DND-41 (cell line): ENCODE data around the gene HOXA13.

Experiments
- ATAC-seq: fragments of 200-7000 bp; cut with Tn5 transposase; 3 replicates; pipeline ENCODE4 v1.9.1; 2021; ENCODE audit warnings: low read depth; ENCODE audit not compliant: insufficient read depth
- DNase-seq: peaks from one replicate; pipeline ENCODE4 v3.0.0-alpha.2; 2020
- H2AFZ ChIP-seq: 2 replicates; pipeline ENCODE4 v1.6.0; 2012; ENCODE audit warnings: low read depth, low read length
- H3K27ac ChIP-seq: 2 replicates; pipeline ENCODE4 v1.5.1; 2012; ENCODE audit warnings: low read length, inconsistent platforms
- H3K27me3 ChIP-seq: fragments of 200-600 bp; sonication (generic); 2 replicates; pipeline ENCODE4 v1.6.0; 2012; ENCODE audit warnings: low read length, mild to moderate bottlenecking, inconsistent platforms; ENCODE audit not compliant: insufficient read depth, poor library complexity
- H3K36me3 ChIP-seq: 2 replicates; pipeline ENCODE4 v1.5.1; 2012; ENCODE audit warnings: low read length, inconsistent platforms; ENCODE audit not compliant: insufficient read depth
- H3K4me1 ChIP-seq: 2 replicates; pipeline ENCODE4 v1.5.1; 2012; ENCODE audit warnings: mild to moderate bottlenecking, low read length; ENCODE audit not compliant: insufficient read depth
- H3K4me2 ChIP-seq: 2 replicates; pipeline ENCODE4 v1.6.0; 2012; ENCODE audit warnings: mild to moderate bottlenecking, moderate library complexity, low read length, inconsistent platforms; ENCODE audit not compliant: insufficient read depth
- H3K4me3 ChIP-seq, 2 experiments: fragments of 200-600 bp in 1 of 2; shearing (Covaris generic) in 1 of 2; 2 replicates each; pipeline ENCODE4 v1.5.1; 2012 to 2016; ENCODE audit warnings: inconsistent platforms in 2 of 2, low read length in 2 of 2, mild to moderate bottlenecking in 2 of 2, low read depth in 1 of 2, moderate library complexity in 1 of 2
- H3K79me2 ChIP-seq: 2 replicates; pipeline ENCODE4 v1.6.0; 2012; ENCODE audit warnings: low read length, inconsistent platforms; ENCODE audit not compliant: insufficient read depth
- H3K9ac ChIP-seq: 2 replicates; pipeline ENCODE4 v1.6.0; 2012; ENCODE audit warnings: low read depth, mild to moderate bottlenecking, inconsistent platforms, low read length, moderate library complexity
- H3K9me3 ChIP-seq: 2 replicates; pipeline ENCODE4 v1.5.1; 2012; ENCODE audit warnings: low read length, moderate library complexity, mild to moderate bottlenecking, inconsistent platforms; ENCODE audit not compliant: insufficient read depth, severe bottlenecking
- H4K20me1 ChIP-seq: 2 replicates; pipeline ENCODE4 v1.6.0; 2012; ENCODE audit warnings: low read length; ENCODE audit not compliant: insufficient read depth
- EZH2 ChIP-seq: IDR thresholded peaks from 3 replicates; pipeline ENCODE4 v1.6.1; 2012; ENCODE audit warnings: borderline replicate concordance, low read depth, mild to moderate bottlenecking, moderate library complexity, low read length, inconsistent platforms; ENCODE audit not compliant: severe bottlenecking
- TF ChIP-seq, protein P1 (sequence below): IDR thresholded peaks from 2 replicates; pipeline ENCODE4 v1.5.1; 2012; ENCODE audit warnings: borderline replicate concordance, low read length, moderate library complexity, mild to moderate bottlenecking; ENCODE audit not compliant: poor library complexity, severe bottlenecking; ENCODE audit errors: extremely low read depth

Gene HOXA13

DNA sequence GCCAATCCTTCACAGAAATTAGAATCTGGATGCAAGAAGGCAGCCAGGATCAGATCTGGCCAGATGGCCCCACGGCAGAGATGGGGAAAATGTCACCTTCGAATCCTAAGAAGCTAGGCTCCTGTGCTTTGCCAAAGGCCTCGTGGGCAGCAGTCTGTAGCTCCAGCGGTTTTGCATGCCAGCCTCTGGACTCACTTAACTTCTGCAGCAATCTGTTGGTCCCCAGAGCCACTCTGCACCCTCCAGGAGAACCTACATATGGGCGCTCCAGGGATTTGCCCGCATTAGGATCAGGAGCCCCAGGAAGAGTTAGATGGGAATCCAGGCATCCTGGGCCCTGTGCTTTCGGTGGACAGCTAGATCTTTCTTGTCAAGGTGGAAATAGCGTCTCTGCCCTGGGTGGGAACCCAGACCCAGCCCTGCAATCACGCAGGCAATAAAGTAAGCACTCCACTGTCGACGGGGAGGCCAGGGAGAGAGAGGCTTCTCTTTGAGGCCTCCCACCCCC, 10.1 kb upstream of the HOXA13 start:
- H3K27me3 ChIP-seq, result peaks cover 11% of the 10 kb centered on the region
- H3K4me1 ChIP-seq, result no peaks in the 10 kb centered on the region
- no peak overlapping the region for H3K4me2 ChIP-seq
- H3K9me3 ChIP-seq, result no peaks in the 10 kb centered on the region
- H3K36me3 ChIP-seq, result no peaks in the 10 kb centered on the region
- H3K79me2 ChIP-seq, result no peaks in the 10 kb centered on the region
- DNase-seq, result no peak
- H3K4me3 ChIP-seq, result no peak overlapping the region
- ATAC-seq, result no peak
- TF ChIP-seq, protein P1, sequence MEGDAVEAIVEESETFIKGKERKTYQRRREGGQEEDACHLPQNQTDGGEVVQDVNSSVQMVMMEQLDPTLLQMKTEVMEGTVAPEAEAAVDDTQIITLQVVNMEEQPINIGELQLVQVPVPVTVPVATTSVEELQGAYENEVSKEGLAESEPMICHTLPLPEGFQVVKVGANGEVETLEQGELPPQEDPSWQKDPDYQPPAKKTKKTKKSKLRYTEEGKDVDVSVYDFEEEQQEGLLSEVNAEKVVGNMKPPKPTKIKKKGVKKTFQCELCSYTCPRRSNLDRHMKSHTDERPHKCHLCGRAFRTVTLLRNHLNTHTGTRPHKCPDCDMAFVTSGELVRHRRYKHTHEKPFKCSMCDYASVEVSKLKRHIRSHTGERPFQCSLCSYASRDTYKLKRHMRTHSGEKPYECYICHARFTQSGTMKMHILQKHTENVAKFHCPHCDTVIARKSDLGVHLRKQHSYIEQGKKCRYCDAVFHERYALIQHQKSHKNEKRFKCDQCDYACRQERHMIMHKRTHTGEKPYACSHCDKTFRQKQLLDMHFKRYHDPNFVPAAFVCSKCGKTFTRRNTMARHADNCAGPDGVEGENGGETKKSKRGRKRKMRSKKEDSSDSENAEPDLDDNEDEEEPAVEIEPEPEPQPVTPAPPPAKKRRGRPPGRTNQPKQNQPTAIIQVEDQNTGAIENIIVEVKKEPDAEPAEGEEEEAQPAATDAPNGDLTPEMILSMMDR, result no peak
- TF ChIP-seq EZH2, result no peak
- no peak overlapping the region for H3K27ac ChIP-seq
- no peaks in the 10 kb centered on the region for H4K20me1 ChIP-seq
- H2AFZ ChIP-seq, result no peak overlapping the region
- no peak overlapping the region for H3K9ac ChIP-seq

DNA sequence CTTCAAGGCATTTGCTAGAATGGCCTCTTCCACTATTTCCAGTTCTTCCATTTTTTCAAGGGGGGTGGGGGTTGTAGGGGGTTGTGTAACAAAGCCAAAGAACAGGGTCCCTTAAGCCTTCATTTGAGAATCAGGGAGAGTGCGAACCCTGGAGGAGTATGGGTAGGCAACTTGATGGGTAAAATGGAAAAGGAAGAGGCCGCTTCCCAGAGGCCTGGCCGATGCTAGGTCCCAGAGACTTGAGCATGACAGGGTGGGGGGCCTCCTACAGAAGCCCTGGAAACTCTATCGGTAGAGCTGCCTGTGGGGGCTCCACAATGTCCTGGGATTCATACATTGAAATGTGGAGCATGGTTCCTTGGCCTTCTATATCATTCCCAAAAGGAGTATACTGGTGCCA, 9.1 kb upstream of the HOXA13 start:
- Histone ChIP-seq H3K79me2 (no peaks in the 10 kb centered on the region), H3K4me1 (no peaks in the 10 kb centered on the region), H3K4me2 (no peak overlapping the region), H3K4me3 (no peak overlapping the region), H3K36me3 (no peaks in the 10 kb centered on the region), H3K27me3 (peaks cover 11% of the 10 kb centered on the region), H3K9me3 (no peaks in the 10 kb centered on the region), H3K9ac (no peak overlapping the region), H3K27ac (no peak overlapping the region), H4K20me1 (no peaks in the 10 kb centered on the region), H2AFZ (no peak overlapping the region)
- TF ChIP-seq, protein P1, result no peak
- TF ChIP-seq EZH2, result no peak
- DNase-seq (no peak), ATAC-seq (no peak)

DNA sequence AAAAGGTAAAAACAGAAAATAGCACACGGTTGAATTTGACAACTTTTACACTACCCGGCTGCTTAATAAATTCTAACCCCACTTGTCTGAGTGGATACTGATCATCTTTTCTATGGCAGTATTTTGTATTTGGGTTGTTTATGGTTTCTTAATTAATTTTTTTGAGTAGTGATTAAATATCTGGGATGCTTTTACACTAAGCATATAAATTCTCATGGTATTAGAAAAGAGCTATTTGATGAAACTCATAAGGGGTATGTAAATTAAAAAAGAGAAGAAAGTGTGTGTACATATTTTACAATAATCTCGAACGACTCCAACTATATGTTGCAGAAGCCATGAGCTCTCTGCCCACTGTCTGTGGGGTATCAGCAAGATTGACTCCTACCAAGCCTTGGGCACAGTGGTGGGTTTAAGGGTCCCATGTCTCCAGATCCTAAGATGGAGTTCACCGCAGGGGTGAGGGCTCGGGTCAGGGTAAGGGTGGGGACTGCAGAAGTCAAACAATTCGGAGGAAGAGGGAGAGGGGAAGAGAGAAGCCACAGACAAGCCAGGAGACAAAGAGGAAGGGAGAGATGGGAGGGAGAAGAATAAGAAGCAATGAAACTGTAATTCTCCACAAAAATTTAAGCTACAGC, 7.6 kb upstream of the HOXA13 start:
- H3K4me1 ChIP-seq, result no peaks in the 10 kb centered on the region
- no peak overlapping the region for H3K9ac ChIP-seq
- no peak for DNase-seq
- no peaks in the 10 kb centered on the region for H3K79me2 ChIP-seq
- no peak overlapping the region for H3K27ac ChIP-seq
- H3K9me3 ChIP-seq, result no peaks in the 10 kb centered on the region
- H3K27me3 ChIP-seq, result peaks cover 14% of the 10 kb centered on the region
- no peaks in the 10 kb centered on the region for H3K36me3 ChIP-seq
- no peak for ATAC-seq
- no peak for TF ChIP-seq EZH2
- TF ChIP-seq, protein P1, result no peak
- H3K4me2 ChIP-seq, result no peak overlapping the region
- H3K4me3 ChIP-seq, result no peak overlapping the region
- H4K20me1 ChIP-seq, result no peaks in the 10 kb centered on the region
- H2AFZ ChIP-seq, result no peak overlapping the region
